GM19468 (cell line): ENCODE measurements around the gene GABBR2.

Experiments used
- ATAC-seq: cut with Tn5 transposase; IDR thresholded peaks from one replicate; pipeline ENCODE4 v1.9.1; 2021; ENCODE audit warnings: mild to moderate bottlenecking, moderate library complexity, moderate number of reproducible peaks; ENCODE audit not compliant: unreplicated experiment; ENCODE audit errors: extremely low read depth

GABBR2 gene

DNA sequence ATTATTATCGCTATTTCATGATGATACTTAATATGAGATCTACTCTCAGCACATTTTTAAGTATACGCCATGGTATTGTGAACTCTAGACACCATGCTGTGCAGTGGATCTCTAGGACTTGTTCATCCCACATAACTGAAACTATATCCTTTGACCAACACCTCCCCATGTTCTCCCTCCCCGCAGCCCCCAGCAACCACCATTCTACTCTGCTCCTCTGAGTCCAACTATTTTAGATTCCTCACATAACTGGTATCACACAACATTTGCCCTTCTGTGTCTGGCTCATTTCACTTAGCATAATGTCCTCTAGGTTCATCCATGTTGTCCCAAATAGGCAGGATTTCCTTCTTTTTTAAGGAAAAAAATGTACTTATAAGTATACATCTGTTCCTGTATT, 446.7 kb downstream of the GABBR2 start:
- ATAC-seq = no peak

DNA sequence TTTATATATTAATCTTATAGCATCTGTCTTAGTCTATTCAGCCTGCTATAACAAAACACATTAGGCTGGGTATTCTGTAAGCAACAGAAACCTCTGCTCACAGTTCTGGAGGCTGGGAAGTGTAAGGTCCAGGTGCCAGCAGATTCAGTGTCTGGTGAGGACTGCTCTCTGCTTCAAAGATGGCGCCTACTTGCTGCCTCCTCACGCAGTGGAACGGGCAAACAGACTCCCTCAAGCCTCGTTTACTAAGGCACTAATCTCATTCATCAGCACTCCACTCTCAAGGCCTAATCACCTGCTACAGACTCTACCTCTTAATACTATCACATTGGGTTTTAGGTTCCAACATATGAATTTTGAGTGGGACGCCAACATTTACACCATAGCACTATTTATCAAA, 448.1 kb downstream of the GABBR2 start:
- no peak for ATAC-seq

DNA sequence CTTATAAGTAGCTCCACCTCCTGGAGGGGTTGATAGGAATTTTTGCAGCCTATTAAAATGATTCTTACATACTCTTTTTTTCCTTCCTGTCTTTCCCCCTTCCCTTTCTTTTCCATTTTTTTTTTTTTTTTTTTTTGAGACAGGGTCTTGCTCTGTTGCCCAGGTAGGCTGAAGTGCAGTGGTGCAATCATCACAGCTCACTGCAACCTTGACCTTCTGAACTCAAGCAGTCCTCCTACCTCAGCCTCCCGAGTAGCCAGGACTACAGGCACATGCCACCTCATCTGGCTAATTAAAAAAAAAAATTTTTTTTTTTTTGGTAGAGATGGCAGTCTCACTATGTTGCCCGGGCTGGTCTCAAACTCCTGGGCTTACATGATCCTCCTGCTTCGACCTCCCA, 448.9 kb downstream of the GABBR2 start:
- ATAC-seq = no peak

DNA sequence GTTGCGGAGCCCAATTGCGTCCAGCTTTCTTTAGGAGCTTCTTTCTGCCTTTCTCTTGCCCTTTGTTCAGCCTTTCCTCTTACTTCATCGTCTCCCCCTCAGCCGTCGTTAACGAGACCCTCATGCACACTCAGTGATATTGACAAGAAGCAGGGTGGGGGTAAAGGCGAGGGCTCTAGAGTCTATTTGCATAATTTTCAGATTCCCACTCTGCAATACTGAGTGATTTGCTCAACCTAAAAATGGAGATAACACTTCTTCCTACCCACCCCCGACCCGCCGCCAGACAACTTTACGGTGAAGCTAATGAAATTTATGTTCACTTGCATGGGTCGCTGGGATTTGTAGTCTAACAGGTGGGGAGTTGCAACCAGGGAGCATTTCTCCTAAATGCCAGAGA, 452.0 kb downstream of the GABBR2 start:
- no peak for ATAC-seq

DNA sequence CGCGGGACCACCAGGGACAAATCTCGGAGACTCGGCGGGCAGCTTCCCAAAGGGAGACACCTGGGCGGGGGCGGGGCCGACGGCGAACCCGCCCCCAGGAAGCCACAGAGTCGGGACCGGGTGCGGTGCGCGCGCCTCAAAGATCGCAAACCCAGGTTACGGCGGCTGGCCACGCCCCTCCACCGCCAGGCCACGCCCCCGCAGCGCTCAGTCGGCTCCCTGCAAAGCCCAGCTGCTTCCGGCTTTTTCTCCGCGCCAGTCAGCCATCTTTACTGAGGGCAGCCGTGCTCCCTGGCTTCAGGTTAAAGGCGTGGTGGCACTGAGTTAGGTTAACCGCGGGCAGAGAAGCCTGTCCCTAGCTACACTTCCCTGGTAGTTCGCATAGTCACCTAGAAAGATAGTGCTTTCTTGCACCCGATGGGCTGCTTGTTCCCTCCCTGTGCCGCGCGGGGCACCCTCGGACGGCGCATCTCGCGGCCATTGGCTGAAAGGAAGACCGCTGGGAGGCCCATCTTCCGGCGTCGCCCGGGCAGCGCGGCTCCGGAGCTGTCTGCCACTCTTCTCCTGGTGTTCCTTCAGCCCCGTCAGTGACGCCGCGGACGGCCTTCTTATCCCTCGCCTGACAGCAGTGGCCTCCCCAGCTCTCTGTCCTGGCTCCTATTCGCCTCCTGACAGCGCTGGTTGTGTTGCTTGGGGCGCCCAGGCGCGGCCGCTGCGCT, 453.0 kb downstream of the GABBR2 start, which contains the start of gene TBC1D2:
Gene TBC1D2, minus strand, starts transcription at position 72 of the 719 bp plus-strand sequence. CDS start 108 bp downstream, outside the sequence.
- ATAC-seq = peak; percentile 85

DNA sequence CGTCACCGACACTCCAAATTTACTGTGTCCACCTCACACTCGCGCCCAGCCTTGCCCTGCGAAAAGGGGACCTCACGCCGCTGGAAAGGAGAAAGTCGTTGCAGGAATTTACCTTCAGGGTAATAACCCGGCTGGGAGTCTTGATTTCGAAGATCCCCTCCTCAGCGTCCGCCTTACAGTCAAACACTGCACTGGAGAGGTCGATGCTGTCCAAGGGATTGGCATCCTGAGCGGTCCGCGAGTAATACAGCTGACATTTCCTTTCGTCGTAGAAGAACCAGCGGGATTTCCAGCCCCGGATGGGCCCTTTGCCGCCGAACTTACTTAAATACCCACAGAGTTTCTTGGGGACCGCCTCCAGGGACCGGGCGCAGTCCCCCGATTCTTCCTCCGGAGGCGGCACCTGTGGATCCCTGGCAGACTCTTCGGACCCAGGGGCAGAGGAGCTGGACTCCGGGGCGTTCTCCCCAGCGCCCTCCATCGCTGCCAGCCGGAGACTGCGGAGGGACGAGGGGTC, 453.6 kb downstream of the GABBR2 start:
- ATAC-seq = no peak

DNA sequence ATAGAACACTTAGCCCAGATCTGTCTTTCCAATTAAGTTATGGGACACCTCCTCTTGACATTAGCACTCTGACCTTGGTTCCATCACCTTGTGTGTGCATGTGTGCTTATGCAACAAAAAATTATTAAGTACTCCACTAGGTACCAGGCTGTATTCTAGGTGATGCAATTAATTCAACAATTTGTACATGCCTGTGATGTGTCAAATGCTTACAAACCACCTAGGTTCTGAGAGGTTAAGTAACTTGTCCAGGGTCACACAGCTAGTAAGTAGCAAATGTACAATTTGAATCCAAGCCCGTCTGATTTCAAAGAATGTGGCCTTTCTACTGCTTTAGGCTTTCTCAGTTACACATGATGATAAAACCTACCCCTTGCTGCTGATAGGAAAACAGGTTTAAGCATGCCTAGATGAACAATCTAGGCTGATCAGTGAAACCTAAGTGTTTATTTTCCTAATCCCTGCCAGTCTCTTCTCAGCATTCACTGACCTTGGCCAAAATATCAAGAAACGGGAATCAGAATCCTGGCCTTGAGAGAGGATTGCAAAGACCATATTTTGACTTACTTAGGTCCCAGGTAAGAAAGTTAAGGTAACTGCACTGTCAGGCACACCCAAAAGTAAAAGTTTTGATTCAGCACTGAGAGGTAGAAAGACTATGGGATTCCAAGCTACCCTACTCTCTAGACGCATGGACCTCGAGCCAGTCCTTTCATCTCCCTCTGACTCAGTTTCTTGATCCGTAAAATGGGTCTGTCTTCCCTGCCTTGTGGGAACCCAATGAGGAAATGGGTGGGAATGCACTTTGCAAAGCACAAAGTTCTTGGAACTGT, 454.3 kb downstream of the GABBR2 start:
- ATAC-seq = no peak

DNA sequence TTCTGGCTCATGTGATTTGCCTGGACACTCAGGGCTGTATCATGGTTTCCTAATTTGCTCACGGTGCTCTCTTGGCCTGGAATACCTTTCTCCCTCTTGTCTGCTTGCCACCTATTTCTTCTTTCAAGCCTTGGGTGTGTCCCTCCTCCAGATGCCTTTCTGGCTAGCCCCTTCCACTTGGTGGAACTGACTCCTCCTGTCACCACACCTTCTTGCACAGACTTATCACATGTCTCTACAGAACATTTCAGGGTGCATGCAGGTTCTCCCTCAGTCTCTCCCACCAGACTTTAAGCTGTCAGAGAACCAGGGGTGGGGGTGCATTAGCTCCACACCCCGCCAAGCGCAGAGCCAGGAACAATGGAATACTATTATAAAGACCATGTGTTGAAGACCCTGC, 455.2 kb downstream of the GABBR2 start:
- ATAC-seq = no peak

DNA sequence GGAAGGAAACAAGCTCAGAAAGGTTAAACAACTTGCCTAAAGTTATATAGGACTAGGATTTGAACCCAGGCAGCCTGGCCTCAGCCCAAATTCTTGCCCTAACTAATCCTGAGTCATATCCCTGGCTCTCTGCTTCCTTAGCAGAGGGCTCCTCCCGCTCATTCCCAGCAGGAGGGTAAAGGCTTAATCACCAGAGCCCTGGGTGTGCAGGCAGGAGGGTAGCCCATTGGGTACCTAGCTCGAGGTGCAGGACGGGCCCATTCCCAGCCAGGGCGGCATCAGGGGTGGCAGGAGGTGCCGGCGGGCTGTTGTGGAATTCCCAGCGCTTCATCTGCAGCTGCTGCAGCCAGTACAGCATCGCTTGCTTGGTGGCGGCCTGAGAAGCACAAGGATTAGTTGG, 457.2 kb downstream of the GABBR2 start:
- no peak for ATAC-seq

DNA sequence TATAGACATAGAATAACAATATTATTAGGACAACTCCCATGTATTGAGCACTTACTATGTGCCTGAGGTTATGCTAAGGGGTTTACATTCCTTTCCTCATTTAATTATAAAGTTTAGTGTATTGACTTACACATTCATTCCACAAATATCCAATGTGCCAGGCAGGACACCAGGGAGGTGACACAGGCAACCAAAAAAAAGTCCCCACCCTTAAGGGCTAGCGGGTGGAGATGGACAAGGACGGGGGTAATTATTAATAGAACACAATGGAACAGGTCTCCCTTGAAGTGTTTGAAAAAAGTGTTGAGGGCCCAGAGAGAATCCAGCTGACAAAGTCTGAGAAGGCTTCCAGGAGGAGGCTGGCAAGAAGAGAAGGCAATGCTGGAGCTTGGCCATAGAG, 459.0 kb downstream of the GABBR2 start:
- no peak for ATAC-seq

DNA sequence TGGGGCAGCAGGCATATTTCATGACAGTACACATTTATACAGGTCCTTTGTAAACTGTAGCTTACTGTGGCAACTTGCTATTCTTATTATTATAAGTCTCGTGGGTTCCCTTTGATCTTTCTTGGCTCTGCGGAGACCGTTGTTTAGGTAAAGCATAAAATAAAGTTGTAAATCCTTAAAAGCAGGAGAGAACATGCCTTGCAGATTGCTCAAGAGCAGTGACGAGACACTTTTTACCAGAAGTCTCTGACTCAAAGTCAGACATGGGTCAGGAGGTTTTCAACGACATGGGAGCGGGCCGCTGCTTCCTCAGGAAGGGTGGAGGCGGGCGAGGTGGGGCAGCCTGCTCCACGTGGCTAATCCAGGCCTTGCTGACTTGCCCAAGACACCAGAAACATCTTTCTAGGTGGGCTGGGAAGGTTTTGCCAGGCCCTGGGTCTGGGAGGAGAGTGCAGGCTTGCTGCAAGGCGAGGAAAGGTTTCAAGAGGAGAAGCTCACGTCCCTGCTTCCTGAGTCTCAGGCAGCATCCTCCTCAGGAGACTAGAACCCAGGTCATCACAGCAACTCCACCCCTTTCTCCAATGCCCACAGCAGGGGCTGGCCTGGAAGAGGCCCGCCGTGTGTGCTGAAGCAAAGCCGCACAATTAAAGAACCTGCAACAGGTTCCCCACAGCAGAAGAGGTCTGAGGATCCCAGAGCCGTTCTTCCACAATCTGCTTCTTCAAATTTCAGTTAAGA, 459.8 kb downstream of the GABBR2 start:
- no peak for ATAC-seq

DNA sequence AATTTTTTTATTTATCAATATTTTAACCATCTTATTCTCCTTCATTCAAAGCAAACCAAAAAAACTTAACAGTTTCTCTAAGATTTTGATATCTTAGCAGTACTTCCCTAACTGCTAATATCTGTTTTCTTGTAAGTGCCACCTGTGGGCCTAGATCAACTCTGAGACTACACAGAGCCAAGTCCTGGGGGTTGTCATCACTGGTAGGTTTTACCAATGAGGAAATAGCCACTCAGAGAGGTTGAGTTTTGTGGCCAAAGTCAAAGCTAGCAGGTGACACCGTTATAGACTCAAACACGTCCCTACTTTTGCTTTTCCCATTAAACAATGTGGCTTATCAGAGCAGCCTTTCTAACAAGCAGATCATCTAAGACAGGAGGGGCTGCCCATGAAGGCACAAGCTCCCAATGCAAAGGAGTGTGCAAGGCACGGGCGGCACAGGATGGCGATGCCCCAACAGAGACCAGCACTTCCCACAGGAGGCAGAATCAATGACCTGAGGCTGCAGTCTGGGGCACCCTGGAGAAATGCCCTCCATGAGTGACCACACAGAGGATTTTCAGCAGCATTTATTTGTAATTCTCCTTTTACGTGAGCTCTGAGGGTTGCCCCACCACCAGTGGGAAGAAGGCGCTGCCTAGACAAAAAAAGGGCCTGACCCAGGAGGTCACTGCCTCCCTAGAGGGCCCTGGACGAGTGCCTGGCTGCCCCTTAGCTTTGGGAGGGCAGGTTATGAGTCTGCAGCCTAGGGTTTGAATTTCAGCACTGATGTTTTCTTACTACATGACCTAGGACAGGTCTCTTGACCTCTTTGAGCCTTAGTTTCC, 460.7 kb downstream of the GABBR2 start:
- ATAC-seq = no peak

DNA sequence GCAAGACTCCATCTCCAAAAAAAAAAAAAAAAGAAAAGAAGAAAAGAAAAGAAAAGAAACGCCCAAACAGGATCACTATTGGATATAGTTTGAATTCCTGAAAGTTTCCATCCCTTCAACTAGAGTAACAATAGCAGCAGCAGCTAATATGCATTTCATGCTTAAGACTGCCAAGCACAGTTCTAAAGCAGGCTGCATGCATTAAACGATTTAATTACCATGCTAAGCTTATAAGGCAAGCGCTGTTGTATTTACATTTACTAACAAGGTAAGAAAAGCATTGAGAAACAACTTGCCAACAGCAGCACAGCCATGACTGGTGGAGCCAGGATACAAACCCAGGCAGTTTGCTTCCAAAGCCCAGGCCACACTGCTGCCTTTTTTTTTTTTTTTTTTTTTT, 466.3 kb downstream of the GABBR2 start:
- ATAC-seq = no peak

DNA sequence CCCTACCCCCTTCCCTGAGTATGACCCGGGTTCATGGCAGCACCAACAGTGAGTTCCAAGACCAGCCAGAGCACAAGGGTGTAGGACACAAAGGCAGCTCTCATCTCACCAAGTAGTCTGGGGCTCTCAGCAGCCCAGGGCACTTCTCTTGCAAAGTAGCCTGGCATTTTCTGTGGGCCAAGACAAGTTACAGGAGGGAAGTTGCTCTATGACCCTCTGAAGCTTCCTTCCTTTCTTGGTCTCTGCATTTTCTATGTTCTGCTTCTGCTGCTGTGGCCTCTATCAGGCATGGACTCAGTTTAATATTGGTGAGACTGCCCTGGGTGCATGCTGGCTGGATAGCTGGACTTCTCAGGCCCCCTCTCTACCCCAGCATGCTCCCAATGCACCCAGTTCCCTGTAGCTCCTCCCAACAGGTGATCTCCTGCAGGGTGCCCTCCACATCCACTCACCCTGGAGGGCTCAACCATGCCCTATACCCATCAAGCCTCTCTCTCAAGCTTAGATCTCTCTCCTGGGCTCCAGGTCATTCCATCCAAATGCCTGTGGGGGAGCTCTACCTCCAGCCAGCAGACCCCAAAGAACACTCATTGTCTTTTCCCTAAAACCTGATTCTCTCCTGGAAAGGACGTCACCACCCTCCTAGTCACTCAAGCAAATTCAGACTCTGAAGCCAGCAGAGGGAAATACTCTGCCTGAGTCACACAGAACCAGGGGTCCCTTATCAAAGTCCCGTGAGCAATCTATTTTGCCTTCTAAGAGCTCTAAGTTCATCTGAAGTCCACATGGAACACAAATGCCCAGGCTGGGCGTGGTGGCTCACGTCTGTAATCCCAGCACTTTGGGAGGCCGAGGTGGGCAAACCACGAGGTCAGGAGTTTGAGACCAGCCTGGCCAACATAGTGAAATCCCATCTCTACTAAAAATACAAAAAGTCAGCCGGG, 467.1 kb downstream of the GABBR2 start:
- no peak for ATAC-seq

DNA sequence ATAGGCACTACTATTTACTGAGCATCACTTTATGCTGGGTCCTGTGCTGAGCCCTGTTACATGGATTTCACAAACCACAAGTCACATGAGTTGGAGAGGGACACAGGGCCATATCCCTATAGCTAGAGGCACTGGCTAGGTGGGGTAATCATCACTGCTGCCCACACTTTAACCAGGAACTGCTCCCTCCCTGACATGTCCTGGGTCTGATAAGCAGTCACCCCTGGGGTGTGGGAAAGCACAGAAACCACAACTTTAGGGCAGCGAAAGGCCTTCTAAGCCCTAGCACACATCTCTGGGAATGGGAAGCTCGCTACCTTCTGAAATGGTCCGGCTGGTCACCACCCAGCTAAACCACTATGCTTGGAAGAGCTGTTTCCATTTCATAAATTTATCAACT, 468.3 kb downstream of the GABBR2 start:
- no peak for ATAC-seq
